Measurements from ENCODE around the gene MAPK8. TPM values are rescaled to one million over a fixed set of nuclear protein-coding genes. Genes with fewer than 3 reads are reported as not detected.

Gene MAPK8
- total RNA-seq (10 to 100 TPM; 33.6 to 63.9 (median 45.2) TPM), polyA plus RNA-seq (10 to 100 TPM; 22.2 to 25.8 TPM), total RNA-seq (48.1 reads per million, percentile 70 among the genes with 10 or more reads in this experiment)

GRCh38 chr10:48306265-48306869, at the start of gene MAPK8:
Gene MAPK8 (plus strand): TSS chr10:48306677. CDS start chr10:48401661, 94,984 bp downstream.
- peaks cover 12 to 15% of the 10 kb centered on the region in 2 donors for H3K4me1 ChIP-seq (ENCODE audit: control insufficient read depth in 2 of 2, insufficient read depth in 2 of 2, low read length in 2 of 2)
- H3K27me3 Mint-ChIP-seq: peaks cover 0 to 2% (median 0%) of the 10 kb centered on the region in 5 donors
- H3K4me3 Mint-ChIP-seq: peak within 1 kb of the TSS; percentile 75 to 90 (median 86)
- ATAC-seq: peak; percentile 94
- DNase-seq: peak; percentile 89 to 94 (median 93)
- no peaks in the 10 kb centered on the region for H3K36me3 ChIP-seq (ENCODE audit: control insufficient read depth in 2 of 3, insufficient read depth in 3 of 3, low read length in 3 of 3)
- ChIA-PET POLR2A (interaction anchor here (0.6 kb wide), 1 partner anchor 15 kb away, joined by 3 read pairs; no protein-coding TSS in a partner anchor), CTCF (no interaction called here)
- H3K27me3 ChIP-seq (ENCODE audit: control insufficient read depth in 2 of 2, insufficient read depth in 2 of 2, low read length in 2 of 2): no peaks in the 10 kb centered on the region
- intact Hi-C loops (cut with micrococcal nuclease): loop anchor here (1.0 to 5.0 kb wide), 7 partner anchors 56 to 1233 kb away; partner anchors contain the start of genes ERCC6 (in 2 of the 2) and ZNF488 (in 1 of the 2)
- H3K27ac Mint-ChIP-seq: peak within 1 kb of the TSS; percentile 50 to 93 (median 83)
- H3K4me1 Mint-ChIP-seq: peaks cover 21 to 42% (median 32%) of the 10 kb centered on the region in 7 donors
- peaks cover 0 to 1% (median 0%) of the 10 kb centered on the region in 5 donors for H3K36me3 Mint-ChIP-seq
- H3K9me3 ChIP-seq (ENCODE audit: control insufficient read depth in 2 of 3, low read length in 3 of 3): no peaks in the 10 kb centered on the region
- H3K9me3 Mint-ChIP-seq: peaks cover 0 to 1% (median 0%) of the 10 kb centered on the region in 11 donors
- H3K4me3 ChIP-seq (ENCODE audit: low read length): peak within 1 kb of the TSS; percentile 58
- H3K27ac ChIP-seq (ENCODE audit: low read depth, low read length): peak within 1 kb of the TSS; percentile 93

DNA sequence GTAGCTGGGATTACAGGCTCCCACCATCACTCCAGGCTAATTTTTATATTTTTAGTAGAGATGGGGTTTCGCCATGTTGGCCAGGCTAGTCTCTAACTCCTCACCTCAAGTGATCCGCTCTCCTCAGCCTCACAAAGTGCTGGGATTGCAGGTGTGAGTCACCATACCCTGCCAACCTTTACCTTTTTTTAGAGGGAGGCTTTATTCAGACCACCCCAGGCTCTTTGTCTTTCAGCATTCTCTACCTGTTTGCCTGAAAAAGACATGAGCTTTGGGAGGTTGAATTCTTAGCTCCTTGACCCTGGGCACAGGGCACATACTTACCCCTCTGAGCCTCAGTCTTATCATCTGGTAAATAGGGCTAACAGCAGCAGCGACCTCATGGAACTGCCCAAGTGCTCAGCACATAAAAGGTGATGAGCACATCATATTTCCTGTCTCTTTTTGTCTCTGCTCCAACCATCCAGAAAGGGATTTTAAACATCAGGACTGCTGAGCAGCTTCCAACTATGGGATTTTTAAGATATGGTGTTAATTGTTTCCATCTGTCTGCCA, 49.0 kb upstream of the MAPK8 start:
- H3K4me3 Mint-ChIP-seq: no peak overlapping the region
- no peak overlapping the region for H3K27ac Mint-ChIP-seq
- H3K27me3 Mint-ChIP-seq: peaks cover 0 to 22% (median 17%) of the 10 kb centered on the region in 5 donors
- Histone ChIP-seq H3K27me3 (ENCODE audit: control insufficient read depth in 2 of 2, insufficient read depth in 2 of 2, low read length in 2 of 2) (no peaks in the 10 kb centered on the region), H3K36me3 (ENCODE audit: control insufficient read depth in 2 of 3, insufficient read depth in 3 of 3, low read length in 3 of 3) (no peaks in the 10 kb centered on the region), H3K4me1 (ENCODE audit: control insufficient read depth in 2 of 2, insufficient read depth in 2 of 2, low read length in 2 of 2) (no peaks in the 10 kb centered on the region), H3K4me3 (ENCODE audit: low read length) (no peak overlapping the region), H3K9me3 (ENCODE audit: control insufficient read depth in 2 of 3, low read length in 3 of 3) (no peaks in the 10 kb centered on the region), H3K27ac (ENCODE audit: low read depth, low read length) (no peak overlapping the region)
- ChIA-PET POLR2A (no interaction called here), CTCF (no interaction called here)
- peaks cover 0 to 3% (median 0%) of the 10 kb centered on the region in 5 donors for H3K36me3 Mint-ChIP-seq
- no peaks in the 10 kb centered on the region for H3K4me1 Mint-ChIP-seq
- intact Hi-C loops (cut with micrococcal nuclease): no loop called here
- peaks cover 0 to 10% (median 2%) of the 10 kb centered on the region in 11 donors for H3K9me3 Mint-ChIP-seq
- DNase-seq (no peak), ATAC-seq (no peak)

DNA sequence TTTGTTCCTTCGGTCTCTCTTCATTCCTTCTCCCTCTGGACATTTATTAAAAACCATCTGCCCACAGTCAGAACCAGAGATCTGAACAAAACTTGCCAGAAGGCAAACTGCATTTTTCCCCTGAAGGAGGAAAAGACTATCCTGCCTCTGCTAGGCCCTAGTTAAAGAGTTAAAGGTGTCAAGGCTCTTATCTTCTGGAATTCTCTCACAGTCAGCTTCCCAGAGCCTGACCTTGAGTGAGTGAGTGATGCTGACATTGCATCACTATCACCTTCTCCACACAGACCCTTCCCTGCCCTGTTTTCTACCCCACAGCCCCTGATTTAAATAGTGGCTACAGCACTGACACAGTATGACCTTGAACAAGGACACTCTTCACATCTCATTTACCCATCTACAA, 48.4 kb upstream of the MAPK8 start:
- no peak overlapping the region for H3K27ac Mint-ChIP-seq
- ChIA-PET POLR2A (no interaction called here), CTCF (no interaction called here)
- H3K27me3 ChIP-seq (ENCODE audit: control insufficient read depth in 2 of 2, insufficient read depth in 2 of 2, low read length in 2 of 2): no peaks in the 10 kb centered on the region
- DNase-seq: no peak
- H3K4me3 ChIP-seq (ENCODE audit: low read length): no peak overlapping the region
- no peak overlapping the region for H3K4me3 Mint-ChIP-seq
- peaks cover 0 to 10% (median 2%) of the 10 kb centered on the region in 11 donors for H3K9me3 Mint-ChIP-seq
- H3K4me1 ChIP-seq (ENCODE audit: control insufficient read depth in 2 of 2, insufficient read depth in 2 of 2, low read length in 2 of 2): no peaks in the 10 kb centered on the region
- no peak overlapping the region for H3K27ac ChIP-seq (ENCODE audit: low read depth, low read length)
- peaks cover 0 to 25% (median 17%) of the 10 kb centered on the region in 5 donors for H3K27me3 Mint-ChIP-seq
- no peaks in the 10 kb centered on the region for H3K9me3 ChIP-seq (ENCODE audit: control insufficient read depth in 2 of 3, low read length in 3 of 3)
- no peaks in the 10 kb centered on the region for H3K4me1 Mint-ChIP-seq
- no peak for ATAC-seq
- H3K36me3 ChIP-seq (ENCODE audit: control insufficient read depth in 2 of 3, insufficient read depth in 3 of 3, low read length in 3 of 3): no peaks in the 10 kb centered on the region
- intact Hi-C loops (cut with micrococcal nuclease): no loop called here
- peaks cover 0 to 3% (median 0%) of the 10 kb centered on the region in 5 donors for H3K36me3 Mint-ChIP-seq

DNA sequence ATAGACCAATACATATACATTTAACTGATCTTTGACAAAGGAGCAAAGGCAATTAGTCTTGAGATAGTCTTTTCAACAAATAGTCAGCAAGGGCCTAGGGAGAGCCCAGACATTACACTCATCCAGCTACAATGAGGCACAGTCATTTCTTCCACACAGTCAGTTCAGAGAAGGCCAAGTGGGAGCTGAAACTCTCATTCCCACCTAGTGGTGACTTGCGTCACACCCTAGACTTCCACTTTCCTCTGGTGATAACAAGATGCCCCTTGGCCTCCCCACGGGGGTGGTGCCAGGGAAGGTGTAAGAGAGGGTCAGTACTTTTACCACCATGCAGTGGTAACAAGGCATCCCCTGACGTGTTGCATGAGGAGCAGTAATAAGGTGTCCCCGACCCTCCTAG, 39.9 kb upstream of the MAPK8 start:
- no peaks in the 10 kb centered on the region for H3K9me3 ChIP-seq (ENCODE audit: control insufficient read depth in 2 of 3, low read length in 3 of 3)
- intact Hi-C loops (cut with micrococcal nuclease): no loop called here
- DNase-seq: no peak
- no peak overlapping the region for H3K27ac Mint-ChIP-seq
- H3K27me3 ChIP-seq (ENCODE audit: control insufficient read depth in 2 of 2, insufficient read depth in 2 of 2, low read length in 2 of 2): no peaks in the 10 kb centered on the region
- CTCF ChIA-PET: no interaction called here
- POLR2A ChIA-PET: no interaction called here
- no peak overlapping the region for H3K4me3 Mint-ChIP-seq
- no peak overlapping the region for H3K27ac ChIP-seq (ENCODE audit: low read depth, low read length)
- no peaks in the 10 kb centered on the region for H3K36me3 ChIP-seq (ENCODE audit: control insufficient read depth in 2 of 3, insufficient read depth in 3 of 3, low read length in 3 of 3)
- no peaks in the 10 kb centered on the region for H3K4me1 Mint-ChIP-seq
- H3K9me3 Mint-ChIP-seq: peaks cover 0 to 5% (median 0%) of the 10 kb centered on the region in 11 donors
- no peak for ATAC-seq
- H3K27me3 Mint-ChIP-seq: peaks cover 0 to 18% (median 5%) of the 10 kb centered on the region in 5 donors
- H3K4me1 ChIP-seq (ENCODE audit: control insufficient read depth in 2 of 2, insufficient read depth in 2 of 2, low read length in 2 of 2): no peaks in the 10 kb centered on the region
- H3K36me3 Mint-ChIP-seq: peaks cover 0 to 7% (median 0%) of the 10 kb centered on the region in 5 donors
- H3K4me3 ChIP-seq (ENCODE audit: low read length): no peak overlapping the region

- intact Hi-C loops (cut with micrococcal nuclease): no loop called here
- Histone ChIP-seq H3K9me3 (ENCODE audit: control insufficient read depth in 2 of 3, low read length in 3 of 3) (no peaks in the 10 kb centered on the region), H3K36me3 (ENCODE audit: control insufficient read depth in 2 of 3, insufficient read depth in 3 of 3, low read length in 3 of 3) (no peaks in the 10 kb centered on the region), H3K4me3 (ENCODE audit: low read length) (no peak overlapping the region), H3K4me1 (ENCODE audit: control insufficient read depth in 2 of 2, insufficient read depth in 2 of 2, low read length in 2 of 2) (no peaks in the 10 kb centered on the region), H3K27me3 (ENCODE audit: control insufficient read depth in 2 of 2, insufficient read depth in 2 of 2, low read length in 2 of 2) (no peaks in the 10 kb centered on the region), H3K27ac (ENCODE audit: low read depth, low read length) (no peak overlapping the region)
- ATAC-seq (no peak), DNase-seq (no peak)
- H3K4me1 Mint-ChIP-seq: no peaks in the 10 kb centered on the region
- peaks cover 0 to 15% (median 4%) of the 10 kb centered on the region in 5 donors for H3K27me3 Mint-ChIP-seq
- peaks cover 0 to 7% (median 0%) of the 10 kb centered on the region in 5 donors for H3K36me3 Mint-ChIP-seq
- H3K27ac Mint-ChIP-seq: no peak overlapping the region
- ChIA-PET POLR2A (no interaction called here), CTCF (no interaction called here)
- no peak overlapping the region for H3K4me3 Mint-ChIP-seq
- H3K9me3 Mint-ChIP-seq: peaks cover 0 to 2% (median 0%) of the 10 kb centered on the region in 11 donors
These were observed 35.3 kb upstream of the MAPK8 start for GRCh38 chr10:48271047-48271730.

DNA sequence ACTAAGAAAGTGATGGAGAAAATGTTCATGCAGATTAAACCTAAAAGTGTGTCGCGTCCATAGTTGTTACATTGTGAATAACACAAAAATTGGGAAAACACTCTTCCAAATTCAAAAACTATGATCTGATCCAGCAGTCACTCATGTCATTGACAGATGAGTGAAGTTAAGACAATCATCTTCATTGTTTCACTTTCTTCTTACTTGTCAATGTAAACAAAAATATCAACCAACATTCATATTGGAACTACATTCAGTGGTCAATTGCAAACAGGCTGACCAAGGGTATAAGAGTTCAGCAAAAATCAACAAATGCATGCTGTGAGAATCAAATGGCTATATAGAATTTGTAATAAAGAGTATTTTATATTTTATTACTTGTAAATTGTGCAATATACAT, 33.8 kb upstream of the MAPK8 start:
- Histone ChIP-seq H3K4me3 (ENCODE audit: low read length) (no peak overlapping the region), H3K27ac (ENCODE audit: low read depth, low read length) (no peak overlapping the region), H3K36me3 (ENCODE audit: control insufficient read depth in 2 of 3, insufficient read depth in 3 of 3, low read length in 3 of 3) (no peaks in the 10 kb centered on the region), H3K27me3 (ENCODE audit: control insufficient read depth in 2 of 2, insufficient read depth in 2 of 2, low read length in 2 of 2) (no peaks in the 10 kb centered on the region), H3K9me3 (ENCODE audit: control insufficient read depth in 2 of 3, low read length in 3 of 3) (no peaks in the 10 kb centered on the region), H3K4me1 (ENCODE audit: control insufficient read depth in 2 of 2, insufficient read depth in 2 of 2, low read length in 2 of 2) (no peaks in the 10 kb centered on the region)
- ATAC-seq (no peak), DNase-seq (no peak)
- Mint-ChIP-seq H3K9me3 (no peaks in the 10 kb centered on the region), H3K4me3 (no peak overlapping the region), H3K36me3 (no peaks in the 10 kb centered on the region), H3K27me3 (peaks cover 0 to 15% (median 4%) of the 10 kb centered on the region in 5 donors), H3K4me1 (no peaks in the 10 kb centered on the region), H3K27ac (no peak overlapping the region)
- ChIA-PET CTCF (no interaction called here), POLR2A (no interaction called here)
- intact Hi-C loops (cut with micrococcal nuclease): no loop called here

Measured in naive thymus-derived CD4-positive, alpha-beta T cell (primary cell).